Epithelial cell of proximal tubule (primary cell): ENCODE data around the gene GSTM2. TPM values are rescaled to one million over a fixed set of nuclear protein-coding genes. Genes with fewer than 3 reads are reported as not detected.

Source experiments
- DNase-seq: peaks from one replicate; pipeline ENCODE4 v3.0.0-alpha.2; 2011; ENCODE audit warnings: low read depth
- H3K4me3 ChIP-seq: 2 replicates; pipeline ENCODE4 v1.5.1; 2011; ENCODE audit warnings: low read depth, mild to moderate bottlenecking, low read length
- CTCF ChIP-seq: conservative IDR thresholded peaks from 2 replicates; pipeline ENCODE4 v1.5.1; 2012; ENCODE audit warnings: low read depth, mild to moderate bottlenecking, low read length
- total RNA-seq: library from RNA; depleted of rRNA; stranded (reverse); fragments of >200 nt; gene quantifications from 2 replicates; pipeline ENCODE4 v1.2.3, GENCODE V29; 2015

GSTM2 gene
- total RNA-seq, 1 donor from 2014 or later: 8.9 TPM

DNA sequence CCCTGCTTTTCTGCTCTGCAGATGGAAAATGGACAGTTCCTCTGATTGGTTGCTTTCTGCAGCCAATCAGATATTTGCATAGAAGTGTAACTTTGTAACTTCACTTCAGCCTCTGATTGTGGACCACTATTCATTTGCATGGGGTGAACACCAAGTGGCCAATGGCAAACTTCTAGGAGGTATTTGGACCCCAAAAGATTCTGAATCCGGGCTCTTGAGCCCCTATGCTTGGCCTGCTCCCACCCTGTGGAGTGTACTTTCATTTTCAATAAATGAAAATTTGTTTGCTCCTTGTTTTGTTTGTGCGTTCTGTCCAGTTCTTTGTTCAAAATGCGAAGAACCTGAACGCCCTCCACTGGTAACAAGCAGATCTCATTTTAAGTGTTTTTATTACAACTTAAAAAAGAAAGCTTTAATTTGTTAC lies 18.4 kb upstream of the GSTM2 start:
- H3K4me3 ChIP-seq: peak overlapping the region; percentile 21
- TF ChIP-seq CTCF: peak; percentile 46
- DNase-seq: no peak

DNA sequence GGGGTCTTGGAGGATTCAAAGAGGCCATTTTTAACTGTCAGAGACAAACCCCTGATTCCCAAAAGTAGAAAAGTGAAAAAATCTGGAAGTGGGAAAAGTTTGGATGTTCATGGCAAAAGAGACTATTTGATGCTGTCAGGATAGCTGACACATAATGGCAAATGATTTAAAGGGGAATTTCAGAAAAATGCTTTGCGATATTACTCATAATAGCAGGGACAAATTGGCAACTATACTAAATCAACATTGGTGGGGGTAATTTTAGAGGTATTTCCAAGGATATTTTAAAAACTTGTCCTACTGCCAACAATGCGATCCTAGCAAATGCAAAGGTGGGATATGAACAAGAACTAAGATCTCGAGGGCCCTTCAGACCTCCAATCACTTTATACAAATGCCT lies 17.2 kb upstream of the GSTM2 start:
- TF ChIP-seq CTCF: no peak
- H3K4me3 ChIP-seq: no peak overlapping the region
- DNase-seq: no peak

DNA sequence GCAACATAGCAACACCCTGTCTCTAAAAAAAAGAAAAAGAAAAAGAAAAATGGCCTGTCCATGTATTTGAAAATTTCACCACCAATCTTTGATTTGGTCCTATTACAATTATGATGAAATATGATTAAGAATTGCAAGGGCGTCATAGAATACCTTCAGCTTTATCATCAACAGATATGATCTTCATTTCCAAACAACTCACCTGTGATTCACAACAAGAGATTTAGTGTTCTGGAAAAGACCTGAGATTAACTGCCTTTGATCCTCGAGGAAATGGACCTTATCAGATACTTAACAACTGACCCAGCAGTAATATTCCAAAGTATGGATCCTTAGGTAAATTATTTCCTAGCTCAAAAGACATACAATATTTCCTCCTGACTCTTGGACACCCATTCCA lies 15.5 kb upstream of the GSTM2 start:
- no peak for TF ChIP-seq CTCF
- DNase-seq: no peak
- no peak overlapping the region for H3K4me3 ChIP-seq

- no peak for TF ChIP-seq CTCF
- DNase-seq: no peak
- H3K4me3 ChIP-seq: no peak overlapping the region
These were observed 14.6 kb upstream of the GSTM2 start for GRCh38 chr1:109653306-109653705.

DNA sequence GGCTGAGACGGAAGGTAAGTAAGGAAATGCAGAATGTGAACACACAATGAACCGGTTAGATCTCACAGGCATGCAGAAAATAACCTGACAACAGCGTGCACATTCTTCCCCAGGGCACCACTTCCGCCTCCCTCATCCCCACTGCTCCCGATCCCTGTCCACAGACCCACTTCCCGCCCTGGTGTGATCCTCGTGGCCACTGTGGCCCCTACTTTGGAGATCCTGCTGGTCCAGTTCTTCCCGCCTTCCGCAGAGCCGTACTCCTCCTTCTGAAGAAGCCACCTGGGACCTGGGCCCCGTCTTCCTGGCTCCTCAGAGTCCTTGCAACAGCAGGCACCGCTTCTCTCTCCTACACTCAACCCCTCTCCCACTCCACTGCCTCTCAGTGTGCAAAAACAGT lies 13.3 kb upstream of the GSTM2 start:
- H3K4me3 ChIP-seq: no peak overlapping the region
- TF ChIP-seq CTCF: no peak
- DNase-seq: no peak

- H3K4me3 ChIP-seq: peak within 1 kb of the TSS; percentile 75
- DNase-seq: no peak
- TF ChIP-seq CTCF: no peak
These were observed 12.0 kb upstream of the GSTM2 start, which contains the start of gene GSTM4 for GRCh38 chr1:109655615-109656519. TSS of gene GSTM4 (plus strand) at chr1:109656099. CDS start at chr1:109656390, 291 bp downstream.

- no peak overlapping the region for H3K4me3 ChIP-seq
- no peak for DNase-seq
- no peak for TF ChIP-seq CTCF
These were observed 10.5 kb upstream of the GSTM2 start for GRCh38 chr1:109657395-109657794.
